ENCODE measurements around the gene FN3K. TPM values are rescaled to one million over a fixed set of nuclear protein-coding genes. Genes with fewer than 3 reads are reported as not detected.

Gene FN3K
- total RNA-seq = 27.4 TPM
- long read RNA-seq, partial matches to known transcripts = 0 of 3 reads
- long read RNA-seq, other reads (novel, unspliced or antisense) = 0 of 3 reads

GRCh38 chr17:82734987-82735866 lies at the start of gene FN3K:
Gene FN3K, plus strand, starts transcription at chr17:82735615. Its CDS starts 22 bp downstream, at chr17:82735637.
- DNase-seq (peak; percentile 86), ATAC-seq (peak; percentile 80)
- H3K27ac ChIP-seq = peak within 1 kb of the TSS; percentile 75
- TF ChIP-seq CTCF (IDR thresholded peaks at IDR 0.05) = no peak
- intact Hi-C loops (cut with DNase I) = no loop called here
- H3K27me3 ChIP-seq = no peaks in the 10 kb centered on the region
- peak within 1 kb of the TSS; percentile 70 for H3K4me3 ChIP-seq
- H3K4me1 ChIP-seq = peaks cover 10% of the 10 kb centered on the region
- peaks cover 4% of the 10 kb centered on the region for H3K36me3 ChIP-seq
- H3K9me3 ChIP-seq = no peaks in the 10 kb centered on the region

GRCh38 chr17:82686366-82687324 lies 48.8 kb upstream of the FN3K start:
- peak; percentile 20 for ATAC-seq
- Histone ChIP-seq H3K36me3 (no peaks in the 10 kb centered on the region), H3K27ac (no peak overlapping the region), H3K9me3 (peaks cover 2% of the 10 kb centered on the region), H3K27me3 (no peaks in the 10 kb centered on the region), H3K4me1 (no peaks in the 10 kb centered on the region), H3K4me3 (no peak overlapping the region)
- intact Hi-C loops (cut with DNase I) = no loop called here
- DNase-seq = no peak
- TF ChIP-seq CTCF (IDR thresholded peaks at IDR 0.05) = no peak

GRCh38 chr17:82687375-82687861 lies 48.0 kb upstream of the FN3K start:
- Histone ChIP-seq H3K9me3 (no peaks in the 10 kb centered on the region), H3K36me3 (no peaks in the 10 kb centered on the region), H3K27me3 (no peaks in the 10 kb centered on the region), H3K27ac (no peak overlapping the region), H3K4me3 (no peak overlapping the region), H3K4me1 (no peaks in the 10 kb centered on the region)
- ATAC-seq (peak; percentile 31), DNase-seq (no peak)
- no peak for TF ChIP-seq CTCF (IDR thresholded peaks at IDR 0.05)
- intact Hi-C loops (cut with DNase I) = no loop called here

- Histone ChIP-seq H3K36me3 (no peaks in the 10 kb centered on the region), H3K27ac (no peak overlapping the region), H3K4me1 (no peaks in the 10 kb centered on the region), H3K27me3 (no peaks in the 10 kb centered on the region), H3K9me3 (no peaks in the 10 kb centered on the region), H3K4me3 (no peak overlapping the region)
- DNase-seq (no peak), ATAC-seq (no peak)
- no peak for TF ChIP-seq CTCF (IDR thresholded peaks at IDR 0.05)
- intact Hi-C loops (cut with DNase I) = no loop called here
Measured at GRCh38 chr17:82687871-82688270, 47.5 kb upstream of the FN3K start.

GRCh38 chr17:82689077-82689476 lies 46.3 kb upstream of the FN3K start:
- H3K4me1 ChIP-seq = no peaks in the 10 kb centered on the region
- ATAC-seq = no peak
- no peak for DNase-seq
- no peak overlapping the region for H3K27ac ChIP-seq
- intact Hi-C loops (cut with DNase I) = no loop called here
- H3K9me3 ChIP-seq = no peaks in the 10 kb centered on the region
- no peaks in the 10 kb centered on the region for H3K36me3 ChIP-seq
- H3K27me3 ChIP-seq = no peaks in the 10 kb centered on the region
- H3K4me3 ChIP-seq = no peak overlapping the region
- TF ChIP-seq CTCF (IDR thresholded peaks at IDR 0.05) = no peak
